Measurements from ENCODE around the gene ZNF668. TPM values are rescaled to one million over a fixed set of nuclear protein-coding genes. Genes with fewer than 3 reads are reported as not detected.

Gene ZNF668
- total RNA-seq, 1 donor from 2014 or later: 8.3 TPM

GRCh38 chr16:31036691-31037090 lies 37.3 kb downstream of the ZNF668 start:
- Histone ChIP-seq H3K9me3 (no peaks in the 10 kb centered on the region), H3K4me3 (no peak overlapping the region), H3K36me3 (peaks cover 59% of the 10 kb centered on the region), H3K27ac (no peak overlapping the region), H3K4me1 (peaks cover 7% of the 10 kb centered on the region), H3K27me3 (no peaks in the 10 kb centered on the region)
- ATAC-seq (no peak), DNase-seq (no peak)
- intact Hi-C loops (cut with DNase I): no loop called here
- no peak for TF ChIP-seq CTCF (IDR thresholded peaks at IDR 0.05)

GRCh38 chr16:31033709-31034492 lies 40.1 kb downstream of the ZNF668 start:
- Histone ChIP-seq H3K4me1 (peaks cover 7% of the 10 kb centered on the region), H3K9me3 (no peaks in the 10 kb centered on the region), H3K27ac (peak overlapping the region; percentile 88), H3K36me3 (peaks cover 37% of the 10 kb centered on the region), H3K4me3 (peak overlapping the region; percentile 94), H3K27me3 (no peaks in the 10 kb centered on the region)
- ATAC-seq (peak; percentile 81), DNase-seq (peak; percentile 95)
- TF ChIP-seq CTCF (IDR thresholded peaks at IDR 0.05): no peak
- intact Hi-C loops (cut with DNase I): no loop called here

GRCh38 chr16:31032736-31033708 lies 41.0 kb downstream of the ZNF668 start, which contains the start of gene STX4:
STX4 (plus strand) TSS chr16:31033558; CDS start chr16:31033806, 248 bp downstream.
- ATAC-seq (peak; percentile 94), DNase-seq (peak; percentile 99)
- Histone ChIP-seq H3K4me1 (peaks cover 7% of the 10 kb centered on the region), H3K27me3 (no peaks in the 10 kb centered on the region), H3K9me3 (no peaks in the 10 kb centered on the region), H3K4me3 (peak within 1 kb of the TSS; percentile 94), H3K27ac (peak within 1 kb of the TSS; percentile 88), H3K36me3 (peaks cover 29% of the 10 kb centered on the region)
- TF ChIP-seq CTCF (IDR thresholded peaks at IDR 0.05): no peak
- intact Hi-C loops (cut with DNase I): no loop called here

- Histone ChIP-seq H3K4me3 (no peak overlapping the region), H3K4me1 (peaks cover 7% of the 10 kb centered on the region), H3K27me3 (no peaks in the 10 kb centered on the region), H3K9me3 (no peaks in the 10 kb centered on the region), H3K36me3 (peaks cover 17% of the 10 kb centered on the region), H3K27ac (no peak overlapping the region)
- intact Hi-C loops (cut with DNase I): no loop called here
- ATAC-seq: no peak
- TF ChIP-seq CTCF (IDR thresholded peaks at IDR 0.05): no peak
- no peak for DNase-seq
These were observed 42.8 kb downstream of the ZNF668 start for GRCh38 chr16:31031276-31031675.

GRCh38 chr16:31029272-31029671 lies 44.8 kb downstream of the ZNF668 start:
- H3K9me3 ChIP-seq: no peaks in the 10 kb centered on the region
- H3K36me3 ChIP-seq: no peaks in the 10 kb centered on the region
- no peak for TF ChIP-seq CTCF (IDR thresholded peaks at IDR 0.05)
- no peak overlapping the region for H3K27ac ChIP-seq
- H3K4me1 ChIP-seq: peaks cover under 1% of the 10 kb centered on the region
- DNase-seq: no peak
- intact Hi-C loops (cut with DNase I): no loop called here
- H3K4me3 ChIP-seq: no peak overlapping the region
- no peak for ATAC-seq
- no peaks in the 10 kb centered on the region for H3K27me3 ChIP-seq

Measured in upper lobe of right lung (tissue), 1 donor.